Retinal pigment epithelial cell (primary cell): ENCODE results near the gene PKP4.
"Not testable (repeated sequence)": the region's sequence is repeated elsewhere in the genome, so short reads cannot be mapped to it uniquely, and the experiment has no call there.

Experiments used
- DNase-seq: peaks from one replicate; pipeline ENCODE4 v3.0.0-alpha.2; 2010; ENCODE audit warnings: low read depth
- H3K4me3 ChIP-seq: 2 replicates; pipeline ENCODE4 v1.5.1; 2011; ENCODE audit warnings: mild to moderate bottlenecking, low read length, control low read depth, moderate library complexity
- CTCF ChIP-seq: conservative IDR thresholded peaks from 2 replicates; pipeline ENCODE4 v1.5.1; 2011; ENCODE audit warnings: low read depth, low read length, control low read depth, inconsistent platforms

PKP4 gene

GRCh38 chr2:158432117-158432516 is 24.6 kb upstream of the PKP4 start:
- H3K4me3 ChIP-seq, result no peak overlapping the region
- no peak for TF ChIP-seq CTCF
- DNase-seq, result no peak

GRCh38 chr2:158433716-158434115 is 23.0 kb upstream of the PKP4 start:
- H3K4me3 ChIP-seq, DNase-seq: not testable (repeated sequence)

- not testable (repeated sequence) for DNase-seq
These were observed 17.7 kb upstream of the PKP4 start for GRCh38 chr2:158439062-158439461.

GRCh38 chr2:158443606-158444005 is 13.1 kb upstream of the PKP4 start:
- no peak for DNase-seq
- no peak overlapping the region for H3K4me3 ChIP-seq
- TF ChIP-seq CTCF, result no peak

More at GRCh38 chr2:158439062-158439461, 17.7 kb upstream of the PKP4 start:
- not testable (repeated sequence) for H3K4me3 ChIP-seq

- no peak for DNase-seq
- no peak for TF ChIP-seq CTCF
These were observed 507 bp downstream of the PKP4 start for GRCh38 chr2:158457092-158457825.

GRCh38 chr2:158457826-158458616 is 1.3 kb downstream of the PKP4 start:
- DNase-seq, result peak; percentile 34
- peak; percentile 14 for TF ChIP-seq CTCF
- peak overlapping the region; percentile 88 for H3K4me3 ChIP-seq

More at GRCh38 chr2:158457092-158457825, 507 bp downstream of the PKP4 start:
- H3K4me3 ChIP-seq, result peak overlapping the region; percentile 88

- no peak for TF ChIP-seq CTCF
- peak overlapping the region; percentile 88 for H3K4me3 ChIP-seq
These were observed 1.8 kb downstream of the PKP4 start for GRCh38 chr2:158458617-158458920.

More at GRCh38 chr2:158458617-158458920, 1.8 kb downstream of the PKP4 start:
- no peak for DNase-seq
